Measurements from ENCODE around the gene FUBP1.

GRCh38 chr1:77956464-77956863 lies 22.4 kb downstream of the FUBP1 start:
- TF ChIP-seq CTCF (IDR thresholded peaks at IDR 0.05; ENCODE audit: extremely low read depth in 1 of 2, insufficient read depth in 1 of 2, low read depth in 1 of 2, low read length in 2 of 2) (no peak), MYC (IDR thresholded peaks at IDR 0.05; ENCODE audit: low read depth, low read length) (no peak), POLR2A (IDR thresholded peaks at IDR 0.05; ENCODE audit: low read depth, low read length) (no peak), POLR2AphosphoS5 (IDR thresholded peaks at IDR 0.05; ENCODE audit: insufficient read depth, low read depth, low read length) (no peak), EZH2 (IDR thresholded peaks at IDR 0.05; ENCODE audit: borderline replicate concordance, low read depth, low read length, severe bottlenecking) (no peak), FOS (IDR thresholded peaks at IDR 0.05; ENCODE audit: borderline replicate concordance, insufficient read depth, low read length) (no peak), GATA2 (IDR thresholded peaks at IDR 0.05; ENCODE audit: insufficient read depth, insufficient read length, low read depth, low read length) (no peak), MAX (IDR thresholded peaks at IDR 0.05; ENCODE audit: insufficient read depth, insufficient read length) (no peak)
